ENCODE results near the gene MTOR. TPM values are rescaled to one million over a fixed set of nuclear protein-coding genes. Genes with fewer than 3 reads are reported as not detected.
A peak's percentile ranks its signal among the peaks of the same experiment; 100 is the strongest.
"Not testable (repeated sequence)": the region's sequence is repeated elsewhere in the genome, so short reads cannot be mapped to it uniquely, and the experiment has no call there.

MTOR gene
- total RNA-seq, 1 donor from 2014 or later, result 54.7 TPM

DNA sequence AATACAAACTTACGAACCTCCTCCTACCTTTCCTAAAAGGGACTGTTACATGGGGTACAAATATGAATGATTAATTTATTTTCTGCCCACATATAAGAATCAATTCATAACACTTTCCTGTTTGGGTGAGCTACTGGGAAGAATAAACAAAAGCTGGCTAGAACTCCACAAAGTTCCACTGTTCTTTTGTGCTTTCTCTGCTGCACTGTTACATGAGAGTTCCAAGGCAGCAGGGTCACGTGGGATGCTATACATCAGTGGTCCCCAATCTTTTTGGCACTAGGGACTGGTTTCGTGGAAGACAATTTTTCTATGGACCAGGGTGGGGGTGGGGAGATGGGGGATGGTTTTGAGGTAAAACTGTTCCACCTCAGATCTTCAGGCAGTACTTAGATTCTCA lies 75.4 kb downstream of the MTOR start:
- no peak for DNase-seq (ENCODE audit: low read depth)

DNA sequence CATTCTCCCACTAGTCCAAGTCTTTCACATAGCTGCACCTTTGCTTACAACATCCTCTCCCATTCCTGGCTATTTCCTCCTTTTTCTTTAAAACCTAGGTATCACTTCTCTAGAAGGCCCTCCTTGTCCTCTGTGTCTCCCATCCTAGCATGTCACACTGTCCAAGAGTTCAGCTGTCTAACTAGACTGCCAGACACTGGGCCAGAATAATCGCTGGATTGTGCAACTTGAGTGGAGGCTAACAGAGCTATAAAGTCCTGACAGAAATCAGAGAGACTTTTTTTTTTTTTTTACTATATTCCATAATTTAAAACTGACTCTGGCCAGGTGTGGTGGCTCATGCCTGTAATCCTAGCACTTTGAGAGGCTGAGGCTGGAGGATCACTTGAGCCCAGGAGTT lies 77.4 kb downstream of the MTOR start:
- no peak for DNase-seq (ENCODE audit: low read depth)

DNA sequence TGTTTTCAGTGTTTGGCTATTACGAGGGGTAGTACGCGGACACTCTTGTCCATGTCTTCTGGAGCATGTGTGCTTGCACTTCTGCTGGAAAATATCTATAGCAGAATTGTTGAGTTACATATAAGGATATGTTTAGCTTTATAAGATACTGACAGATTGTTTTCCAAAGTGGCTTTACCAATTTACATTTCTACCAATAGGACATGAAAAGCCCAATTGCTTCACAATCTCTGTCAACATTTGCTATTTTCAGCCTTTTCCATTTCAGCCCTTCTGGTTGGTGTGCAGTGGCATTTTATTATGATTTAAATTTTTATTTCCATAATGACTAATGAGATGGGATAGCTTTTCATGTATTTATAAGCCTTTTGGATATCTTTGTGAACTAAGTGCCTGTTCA lies 79.5 kb downstream of the MTOR start:
- DNase-seq (ENCODE audit: low read depth), result no peak

DNA sequence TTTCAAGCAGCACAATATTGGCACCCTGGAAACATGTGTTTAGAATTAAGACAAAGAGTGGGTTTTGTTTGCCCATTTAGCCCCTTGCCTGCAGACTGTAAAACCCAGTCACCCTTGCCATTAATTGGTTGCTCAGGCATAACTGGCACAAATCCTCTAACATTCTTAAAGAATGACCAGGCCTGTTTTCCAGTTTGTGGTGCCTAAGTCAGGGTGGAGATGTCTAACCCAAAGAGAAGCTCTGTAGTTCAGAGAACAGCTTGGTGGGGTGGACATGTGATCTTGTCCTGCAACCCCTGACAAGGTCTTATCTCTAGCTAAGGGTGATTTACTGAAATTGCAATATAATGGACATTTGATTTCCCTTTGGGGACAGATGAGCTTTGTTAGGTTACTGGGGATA lies 82.0 kb downstream of the MTOR start:
- peak; percentile 51 for DNase-seq (ENCODE audit: low read depth)

DNA sequence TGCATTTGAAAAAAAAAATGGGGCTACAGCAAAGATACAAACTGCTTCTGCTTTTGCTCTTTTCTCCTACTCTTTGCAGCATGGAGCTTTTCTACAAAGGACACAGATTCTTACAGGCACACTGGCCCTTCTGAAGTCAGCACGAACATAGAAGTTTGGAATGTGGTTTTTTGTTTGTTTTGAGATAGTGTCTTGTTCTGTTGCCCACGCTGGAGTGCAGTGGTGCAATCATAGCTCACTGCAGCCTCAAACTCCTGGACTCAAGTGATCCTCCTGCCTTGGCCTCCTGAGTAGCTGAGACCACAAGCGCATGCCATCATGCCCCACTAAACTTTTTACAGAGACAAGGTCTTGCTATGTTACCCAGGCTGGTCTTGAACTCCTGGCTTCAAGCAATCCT lies 82.6 kb downstream of the MTOR start:
- DNase-seq (ENCODE audit: low read depth), result not testable (repeated sequence)

DNA sequence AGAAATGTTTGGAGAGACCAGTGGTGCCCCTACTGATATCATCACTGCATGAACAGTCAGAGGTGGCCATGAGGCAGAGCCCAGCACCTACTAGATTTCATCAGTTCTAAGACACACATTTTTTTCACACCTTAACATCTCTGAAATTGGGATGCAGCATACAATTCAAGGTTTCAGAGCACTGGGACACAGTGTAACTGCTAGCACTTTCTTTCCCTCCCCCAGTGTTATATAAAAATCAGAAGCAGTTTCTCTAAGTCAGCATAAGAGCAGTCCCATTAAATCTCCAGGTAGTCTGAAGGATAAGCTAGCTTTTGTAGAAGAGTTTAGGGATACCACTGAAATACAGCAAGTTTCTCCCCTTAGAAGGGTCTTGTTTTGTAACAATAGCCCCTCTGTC lies 83.2 kb downstream of the MTOR start:
- no peak for DNase-seq (ENCODE audit: low read depth)

DNA sequence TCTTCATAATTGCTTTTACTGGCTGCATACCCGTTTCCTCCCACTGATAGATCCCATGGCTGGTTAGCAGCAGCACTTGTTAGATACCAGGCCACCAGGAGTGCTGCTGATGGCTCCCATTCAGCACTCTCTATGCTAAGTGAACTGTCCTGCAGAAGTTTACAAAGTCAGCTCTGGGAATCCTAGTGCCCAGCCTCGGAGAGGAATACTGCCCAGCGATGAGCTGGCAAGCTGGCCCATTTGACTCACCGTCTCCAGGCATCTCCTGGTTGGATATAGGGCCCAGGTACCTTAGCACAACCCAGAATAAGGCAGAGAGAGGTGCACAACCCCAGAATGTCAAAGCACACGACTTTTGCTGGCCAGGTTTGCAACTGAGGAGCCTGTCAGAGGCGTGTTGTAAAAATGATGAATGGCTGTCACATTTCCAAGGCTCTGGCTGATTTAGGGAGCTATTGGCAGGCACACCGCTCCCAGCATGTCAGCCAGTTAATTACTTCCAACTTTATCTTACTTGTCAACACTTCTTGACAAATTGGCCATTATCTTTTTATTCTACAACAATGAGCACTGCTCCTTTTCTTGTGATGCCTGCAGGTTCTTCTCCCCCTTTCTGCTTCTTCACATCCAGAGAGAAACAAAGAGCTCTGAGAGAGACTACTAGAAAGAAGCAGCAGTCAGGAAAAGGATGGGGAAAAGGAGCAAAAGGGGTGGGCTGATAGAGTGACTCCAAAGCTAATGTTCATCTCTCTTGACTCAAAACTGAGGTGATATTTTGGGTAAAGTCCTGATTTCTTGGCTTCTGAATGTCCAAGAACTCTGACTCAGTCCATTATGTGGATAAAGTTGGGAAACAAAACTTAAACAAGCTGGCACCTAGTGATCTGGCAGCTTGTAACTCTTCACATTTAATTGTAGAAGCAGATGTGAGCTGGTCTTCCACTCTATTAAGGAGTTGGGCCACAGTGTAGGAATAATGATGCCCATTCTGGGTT lies 84.0 kb downstream of the MTOR start:
- DNase-seq (ENCODE audit: low read depth), result no peak

DNA sequence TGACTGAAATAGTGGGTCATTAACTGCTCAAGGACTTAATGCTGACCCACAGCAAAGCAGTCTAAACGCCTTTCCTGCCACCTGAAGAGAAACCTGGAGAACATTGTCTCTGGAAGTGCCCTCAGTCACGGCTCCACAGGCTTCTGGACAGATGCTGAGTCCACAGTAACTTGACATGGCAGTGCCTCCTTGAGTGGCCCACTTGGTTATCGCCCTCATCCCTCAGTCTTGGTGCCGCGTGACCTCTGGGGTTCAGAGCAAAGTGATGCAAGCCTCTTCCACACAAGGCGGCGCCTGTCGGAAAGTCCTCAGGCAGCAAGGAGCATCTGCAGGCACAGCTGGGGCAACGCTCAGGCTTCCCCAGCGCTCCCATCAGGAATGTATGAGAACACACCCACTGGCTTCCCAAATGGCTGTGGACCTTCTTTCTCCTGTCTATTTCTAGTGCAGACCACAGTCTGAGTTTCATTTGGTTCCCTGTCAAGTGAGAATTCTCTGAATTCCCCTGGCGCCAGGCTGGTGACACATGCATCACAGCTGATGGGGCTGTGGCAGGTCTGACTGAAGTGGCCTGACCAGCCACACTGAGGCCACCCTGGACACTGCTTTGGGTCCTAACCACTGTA lies 86.2 kb downstream of the MTOR start:
- peak; percentile 98 for DNase-seq (ENCODE audit: low read depth)

DNA sequence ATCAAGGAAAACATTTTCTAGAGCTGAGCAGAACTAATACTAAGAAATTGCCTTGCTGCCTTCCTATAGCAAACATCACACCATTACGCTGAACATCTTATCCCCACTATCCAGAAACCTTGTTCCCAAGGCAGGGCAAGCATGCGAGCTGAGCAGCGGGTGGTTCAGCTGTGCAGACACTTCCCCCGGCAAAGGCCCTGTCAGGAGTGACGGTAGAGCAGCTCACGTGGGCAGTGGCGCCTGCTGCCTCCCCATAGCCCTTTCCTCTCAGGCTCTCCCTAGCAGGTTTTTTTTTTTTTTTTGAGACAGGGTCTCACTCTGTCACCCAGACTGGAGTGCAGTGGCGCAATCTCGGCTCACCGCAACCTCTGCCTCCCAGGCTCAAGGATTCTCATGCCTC lies 86.9 kb downstream of the MTOR start:
- no peak for DNase-seq (ENCODE audit: low read depth)

DNA sequence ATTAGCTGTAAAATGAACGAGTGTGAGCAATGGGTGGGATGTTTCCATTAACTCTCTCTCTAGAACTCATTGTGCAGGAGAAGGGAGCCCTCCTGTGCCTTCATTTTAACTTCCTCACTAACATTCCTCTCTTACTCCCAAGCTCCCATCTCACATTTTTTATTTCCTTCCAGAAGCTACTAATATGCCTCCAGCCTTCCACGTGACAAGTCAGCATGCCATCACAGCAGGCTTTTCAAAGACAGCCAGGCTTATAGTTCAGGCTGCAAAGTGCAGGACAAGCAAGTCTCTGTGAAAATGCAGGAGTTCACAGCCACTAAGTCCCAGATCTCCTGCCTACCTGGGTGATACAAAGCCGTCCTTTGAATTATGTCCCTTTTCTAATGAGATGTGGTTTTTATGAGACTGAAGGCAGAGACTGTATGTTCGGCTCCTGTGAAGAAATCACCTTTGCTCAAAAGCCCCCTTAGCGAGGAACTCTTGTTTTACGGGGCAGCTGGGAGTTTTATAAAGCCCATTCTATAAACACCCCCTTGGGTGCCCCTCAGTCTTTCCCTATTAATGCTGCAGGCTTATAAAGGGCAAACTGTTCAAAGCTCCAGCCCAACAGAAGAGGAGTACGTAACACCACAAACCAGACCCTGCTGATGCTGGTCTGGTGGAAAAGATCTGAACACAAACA lies 87.9 kb downstream of the MTOR start:
- no peak for DNase-seq (ENCODE audit: low read depth)

DNA sequence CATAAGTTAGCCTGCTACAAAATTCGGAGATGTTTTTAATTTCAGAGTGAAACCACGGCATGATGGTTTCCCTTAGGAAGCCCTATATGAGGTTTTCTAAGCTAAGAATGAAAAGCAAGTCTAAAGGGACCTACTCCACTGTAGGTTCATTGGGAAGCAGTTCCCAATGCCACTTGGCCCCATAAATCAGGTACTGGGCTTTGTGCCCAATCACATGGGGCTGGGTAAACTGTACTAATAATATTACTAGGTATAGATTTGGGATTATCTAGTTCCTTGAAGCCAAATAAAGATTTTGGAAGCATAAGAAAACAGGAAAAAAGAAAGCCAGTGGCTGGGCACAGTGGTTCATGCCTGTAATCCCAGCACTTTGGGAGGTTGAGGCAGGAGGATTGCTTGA lies 92.2 kb downstream of the MTOR start:
- no peak for DNase-seq (ENCODE audit: low read depth)

DNA sequence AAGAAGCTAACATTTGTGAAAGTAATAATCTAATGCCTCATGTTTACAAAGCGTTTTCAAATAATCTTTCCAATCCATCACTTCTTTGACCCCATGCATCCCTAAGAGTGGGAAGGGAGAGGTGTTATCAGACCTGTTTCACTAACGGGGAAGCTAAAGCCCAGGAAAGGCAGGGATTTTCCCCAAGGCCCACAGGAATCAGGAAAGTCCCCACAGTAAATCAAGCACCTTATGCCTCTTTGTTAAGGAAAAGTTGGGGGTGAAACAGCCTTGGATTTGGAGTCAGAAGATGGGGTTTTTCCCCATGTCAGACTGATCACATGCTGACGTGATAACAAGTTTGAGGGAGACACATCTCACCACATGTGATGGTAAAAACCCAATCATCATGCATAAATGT lies 93.1 kb downstream of the MTOR start:
- no peak for DNase-seq (ENCODE audit: low read depth)

DNA sequence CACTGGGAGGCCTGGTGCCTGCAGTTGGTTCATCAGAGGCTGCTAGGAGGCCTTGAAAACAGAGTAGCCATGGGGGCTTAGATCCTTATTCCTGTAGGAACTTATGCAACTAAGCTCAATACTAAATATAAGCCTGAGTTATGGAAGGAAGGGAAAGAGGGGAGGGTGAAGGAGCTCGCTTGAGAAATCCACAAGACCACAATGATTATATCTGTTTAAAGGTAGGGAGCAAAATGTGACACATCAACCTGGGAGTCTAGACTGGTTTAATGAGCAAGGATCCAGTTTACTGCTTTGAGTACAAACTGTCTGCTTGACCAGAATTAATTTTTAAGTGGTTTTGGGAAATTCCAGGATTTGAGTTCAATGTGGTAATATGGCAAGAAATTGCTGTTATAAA lies 93.6 kb downstream of the MTOR start:
- DNase-seq (ENCODE audit: low read depth), result no peak

DNA sequence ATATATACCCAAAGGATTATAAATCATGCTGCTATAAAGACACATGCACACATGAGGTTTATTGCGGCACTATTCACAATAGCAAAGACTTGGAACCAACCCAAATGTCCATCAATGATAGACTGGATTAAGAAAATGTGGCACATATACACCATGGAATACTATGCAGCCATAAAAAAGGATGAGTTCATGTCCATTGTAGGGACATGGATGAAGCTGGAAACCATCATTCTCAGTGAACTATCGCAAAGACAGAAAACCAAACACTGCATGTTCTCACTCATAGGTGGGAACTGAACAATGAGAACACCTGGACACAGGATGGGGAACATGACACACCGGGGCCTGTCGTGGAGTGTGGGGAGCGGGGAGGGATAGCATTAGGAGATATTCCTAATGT lies 95.6 kb downstream of the MTOR start:
- DNase-seq (ENCODE audit: low read depth), result not testable (repeated sequence)

DNA sequence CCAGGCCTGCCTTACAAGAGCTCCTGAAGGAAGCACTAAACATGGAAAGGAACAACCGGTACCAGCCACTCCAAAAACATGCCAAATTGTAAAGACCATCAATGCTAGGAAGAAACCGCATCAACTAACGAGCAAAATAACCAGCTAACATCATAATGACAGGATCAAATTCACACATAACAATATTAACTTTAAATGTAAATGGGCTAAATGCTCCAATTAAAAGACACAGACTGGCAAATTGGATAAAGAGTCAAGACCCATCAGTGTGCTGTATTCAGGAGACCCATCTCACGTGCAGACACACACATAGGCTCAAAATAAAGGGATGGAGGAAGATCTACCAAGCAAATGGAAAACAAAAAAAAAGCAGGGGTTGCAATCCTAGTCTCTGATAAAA lies 99.6 kb downstream of the MTOR start:
- not testable (repeated sequence) for DNase-seq (ENCODE audit: low read depth)

DNA sequence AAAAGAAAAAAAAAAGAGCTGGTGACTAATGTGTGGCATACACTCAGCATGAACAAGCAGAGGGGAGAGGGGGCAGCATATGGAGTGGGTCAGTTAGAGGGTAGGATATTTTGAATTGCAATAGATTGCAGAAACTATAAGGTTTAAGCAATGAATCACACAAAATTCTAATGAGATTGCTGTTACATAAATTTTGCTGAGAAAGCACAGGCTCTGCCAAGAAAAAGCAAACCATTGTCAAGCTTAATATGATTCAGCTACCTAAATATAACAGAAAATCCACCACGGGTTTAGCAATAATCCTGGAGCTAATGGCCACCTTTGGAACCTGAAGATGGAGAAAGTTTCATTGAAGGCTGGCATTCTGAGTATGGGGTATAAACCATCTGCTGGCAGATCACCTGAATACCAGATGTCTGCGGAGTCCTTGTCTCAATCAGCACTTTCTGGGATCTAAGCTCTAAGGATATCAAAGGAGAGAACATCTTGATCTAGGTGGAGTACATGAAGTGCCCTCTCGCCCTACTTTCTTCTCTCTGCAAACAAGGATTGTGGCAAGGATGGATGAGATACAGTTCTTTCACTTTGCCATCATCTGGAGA lies 103.5 kb downstream of the MTOR start:
- no peak for DNase-seq (ENCODE audit: low read depth)

DNA sequence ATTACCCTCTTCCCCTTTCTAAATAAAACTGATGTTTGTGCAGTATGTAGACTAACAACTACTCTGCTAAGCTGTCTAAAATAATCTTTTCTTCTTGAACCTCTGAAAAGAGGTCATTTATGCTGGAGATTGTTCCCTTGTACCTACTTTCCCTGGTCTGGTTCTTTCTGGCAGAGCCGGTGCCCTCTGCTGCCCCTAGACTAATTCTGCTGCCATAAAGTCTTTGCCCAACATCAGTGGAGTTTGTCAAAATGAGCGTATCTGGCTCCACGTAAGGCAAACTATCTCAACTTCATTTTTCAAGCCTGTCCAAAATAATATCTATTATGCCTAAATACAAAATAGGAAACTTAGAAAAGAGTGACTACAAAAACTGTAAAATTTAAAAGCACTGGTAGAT lies 104.1 kb downstream of the MTOR start:
- DNase-seq (ENCODE audit: low read depth), result no peak

DNA sequence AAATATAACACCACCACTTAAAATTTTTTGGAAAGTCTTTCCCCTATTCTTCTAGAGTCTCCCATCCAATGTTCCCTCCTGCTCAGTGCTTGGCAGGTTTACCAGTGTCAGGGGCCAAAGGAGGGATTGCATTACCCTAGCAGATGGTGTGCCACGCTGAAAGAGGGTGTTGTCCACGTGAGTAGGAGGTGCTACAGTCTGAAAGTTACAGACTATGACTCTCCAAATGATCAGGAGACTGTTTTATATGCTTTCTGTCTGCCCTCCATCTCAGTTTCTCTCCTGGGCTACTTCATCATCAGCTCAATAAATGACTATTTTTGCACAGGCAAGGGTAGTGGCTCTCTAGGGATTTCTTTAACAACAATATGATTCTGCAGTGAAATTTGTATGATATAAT lies 104.5 kb downstream of the MTOR start:
- DNase-seq (ENCODE audit: low read depth), result peak; percentile 80

DNA sequence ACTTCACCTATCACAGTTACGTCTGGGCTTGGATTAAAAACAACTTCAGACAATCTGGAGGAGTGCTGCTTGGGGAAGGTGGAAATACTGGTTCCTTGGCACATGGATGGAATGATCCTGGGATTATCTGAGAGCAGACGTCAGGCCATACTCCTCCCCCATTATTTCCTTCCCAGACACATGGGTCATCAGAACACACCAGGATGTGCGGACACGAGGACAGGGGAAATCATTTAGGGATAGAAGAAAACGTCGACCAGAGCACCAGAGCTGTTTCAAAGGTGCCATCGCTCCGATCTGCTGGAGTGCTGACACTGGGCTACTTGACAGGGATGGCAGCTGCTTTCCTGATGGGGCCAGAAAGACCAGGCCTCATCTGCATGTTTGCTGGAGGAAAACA lies 105.0 kb downstream of the MTOR start:
- no peak for DNase-seq (ENCODE audit: low read depth)

DNA sequence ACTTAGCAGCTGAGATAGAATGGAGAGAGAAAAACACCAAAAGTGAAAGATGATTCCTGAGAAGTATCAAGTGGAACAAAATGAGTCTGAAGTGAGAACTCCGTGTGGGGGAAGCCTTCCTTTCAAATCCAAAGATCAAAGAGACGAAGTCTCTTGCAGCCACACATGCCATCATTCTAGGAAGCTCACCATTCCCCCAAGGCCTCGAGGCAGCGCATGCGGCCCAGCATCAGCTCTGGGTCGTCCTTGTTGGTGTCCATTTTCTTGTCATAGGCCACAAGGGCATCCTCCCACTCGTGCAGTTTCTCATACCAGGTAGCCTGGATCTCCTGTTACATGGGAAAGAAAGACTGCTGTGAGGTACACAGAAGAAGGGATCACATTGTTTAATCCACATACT lies 105.4 kb downstream of the MTOR start:
- DNase-seq (ENCODE audit: low read depth), result no peak

DNA sequence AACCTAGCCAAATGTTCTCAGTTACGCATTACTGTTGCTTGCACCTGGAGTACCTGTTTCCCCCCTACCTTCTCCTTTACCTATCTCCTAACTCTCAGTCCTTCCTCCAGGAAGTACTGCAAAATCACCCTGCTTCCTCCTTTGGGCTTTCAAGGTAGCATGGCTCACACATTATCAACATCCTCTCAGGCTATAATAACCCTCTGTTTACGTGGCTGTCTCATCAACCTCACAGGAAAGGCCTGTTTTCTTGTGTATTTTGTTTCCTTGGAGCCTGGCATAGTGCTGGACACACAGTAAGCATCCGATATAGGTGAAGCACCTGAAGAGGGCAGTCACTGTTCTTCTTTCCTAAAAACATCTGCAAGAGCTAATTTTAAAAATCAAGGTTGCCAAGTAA lies 105.9 kb downstream of the MTOR start:
- no peak for DNase-seq (ENCODE audit: low read depth)

DNA sequence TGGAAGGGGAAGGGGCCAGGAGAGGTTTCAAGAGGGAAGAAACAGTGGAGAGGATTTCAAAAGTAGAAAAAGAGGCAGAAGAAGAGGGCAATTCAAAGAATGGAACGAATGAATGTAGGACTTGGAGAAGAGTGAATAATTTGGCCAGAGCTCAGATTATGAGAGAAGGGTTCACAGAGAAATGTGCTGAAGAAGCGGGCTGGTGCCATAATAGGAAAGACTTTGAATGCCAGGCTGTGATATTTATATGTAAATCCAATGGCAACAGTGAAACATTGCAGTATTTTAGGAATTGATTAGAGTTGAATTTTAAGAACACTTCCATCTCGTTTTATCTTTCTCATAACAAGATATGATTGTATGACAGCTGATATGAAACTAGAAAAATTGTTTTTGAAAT lies 109.2 kb downstream of the MTOR start:
- DNase-seq (ENCODE audit: low read depth), result no peak

All from myocyte (in vitro differentiated cells).